GM21786 (cell line): ENCODE data around the gene LMF1.
"Not testable (repeated sequence)": the region's sequence is repeated elsewhere in the genome, so short reads cannot be mapped to it uniquely, and the experiment has no call there.

Source experiments
- ATAC-seq: cut with Tn5 transposase; IDR thresholded peaks from one replicate; pipeline ENCODE4 v1.9.1; 2021; ENCODE audit not compliant: unreplicated experiment

The LMF1 gene

DNA sequence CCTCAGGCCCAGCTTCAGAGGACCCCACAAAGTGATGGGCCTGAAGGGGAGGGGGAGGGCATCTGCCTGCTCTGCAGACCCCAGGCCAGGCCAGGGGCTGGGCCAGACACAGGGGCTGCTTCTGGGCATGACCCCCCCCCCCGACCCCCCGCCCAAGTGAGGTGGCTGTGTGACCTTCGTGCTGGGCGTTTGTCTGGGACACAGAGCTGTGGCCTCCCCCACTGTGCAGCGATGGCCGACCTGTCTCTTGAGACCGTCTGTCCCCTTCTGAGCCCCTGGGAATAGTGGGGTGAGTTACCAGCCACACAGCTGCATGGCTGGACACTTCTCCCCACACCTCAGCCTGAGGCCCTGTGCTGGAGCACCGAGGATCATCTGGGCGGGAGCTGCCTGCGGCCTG is 135.4 kb downstream of the LMF1 start:
- ATAC-seq = no peak

DNA sequence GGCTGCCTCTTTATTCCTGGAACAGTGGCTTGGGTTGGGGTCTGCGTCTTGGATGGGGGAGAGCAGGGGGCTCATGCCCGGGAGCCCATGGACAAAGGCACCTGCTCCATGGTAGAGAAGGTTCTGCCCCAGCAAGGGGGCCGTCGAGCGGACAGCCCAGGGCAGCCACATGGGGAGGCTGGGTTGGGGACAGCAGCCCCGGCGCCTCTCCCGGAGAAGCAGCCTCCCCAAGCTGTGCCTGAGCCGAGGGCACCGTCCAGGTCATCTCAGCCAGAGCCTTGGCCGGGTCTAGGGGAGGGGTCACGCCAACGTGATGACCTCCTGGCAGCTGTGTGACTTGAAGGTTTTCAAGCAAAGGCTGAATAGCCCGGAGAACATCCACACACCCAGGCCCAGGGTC is 137.4 kb downstream of the LMF1 start:
- ATAC-seq = no peak

DNA sequence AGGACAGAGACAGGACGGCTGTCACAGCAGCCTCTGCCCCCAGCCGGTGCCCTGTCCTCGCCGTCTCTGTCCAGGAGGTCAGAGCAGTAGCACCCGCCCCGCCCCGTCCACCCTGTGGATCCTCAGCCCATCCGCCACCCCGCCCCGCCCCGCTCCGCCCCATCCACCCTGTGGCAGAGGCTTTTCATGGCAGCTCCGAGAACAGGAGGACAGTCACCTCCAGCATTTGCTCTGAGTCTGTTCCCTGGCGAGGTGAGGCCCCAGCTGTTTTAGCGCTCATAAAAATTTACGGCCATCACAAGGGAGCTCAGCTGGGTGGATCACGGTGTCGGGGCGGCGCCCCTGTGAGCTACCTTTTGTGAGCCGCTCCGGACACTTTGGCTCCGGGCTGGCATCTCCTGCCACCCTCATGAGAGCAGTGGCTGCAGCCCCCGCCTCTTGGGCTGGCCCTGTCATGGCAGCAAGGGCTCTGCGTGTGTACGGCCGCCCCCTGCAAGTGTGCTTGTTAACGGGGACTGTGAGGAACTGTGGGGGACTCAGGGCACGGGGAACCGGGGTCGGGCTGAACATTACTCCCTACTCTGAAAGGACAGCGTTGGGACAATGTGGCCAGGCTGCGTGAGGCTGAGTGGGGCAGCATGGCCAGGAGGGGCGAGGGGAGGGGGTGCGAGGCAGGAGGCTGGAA is 138.0 kb downstream of the LMF1 start:
- no peak for ATAC-seq

DNA sequence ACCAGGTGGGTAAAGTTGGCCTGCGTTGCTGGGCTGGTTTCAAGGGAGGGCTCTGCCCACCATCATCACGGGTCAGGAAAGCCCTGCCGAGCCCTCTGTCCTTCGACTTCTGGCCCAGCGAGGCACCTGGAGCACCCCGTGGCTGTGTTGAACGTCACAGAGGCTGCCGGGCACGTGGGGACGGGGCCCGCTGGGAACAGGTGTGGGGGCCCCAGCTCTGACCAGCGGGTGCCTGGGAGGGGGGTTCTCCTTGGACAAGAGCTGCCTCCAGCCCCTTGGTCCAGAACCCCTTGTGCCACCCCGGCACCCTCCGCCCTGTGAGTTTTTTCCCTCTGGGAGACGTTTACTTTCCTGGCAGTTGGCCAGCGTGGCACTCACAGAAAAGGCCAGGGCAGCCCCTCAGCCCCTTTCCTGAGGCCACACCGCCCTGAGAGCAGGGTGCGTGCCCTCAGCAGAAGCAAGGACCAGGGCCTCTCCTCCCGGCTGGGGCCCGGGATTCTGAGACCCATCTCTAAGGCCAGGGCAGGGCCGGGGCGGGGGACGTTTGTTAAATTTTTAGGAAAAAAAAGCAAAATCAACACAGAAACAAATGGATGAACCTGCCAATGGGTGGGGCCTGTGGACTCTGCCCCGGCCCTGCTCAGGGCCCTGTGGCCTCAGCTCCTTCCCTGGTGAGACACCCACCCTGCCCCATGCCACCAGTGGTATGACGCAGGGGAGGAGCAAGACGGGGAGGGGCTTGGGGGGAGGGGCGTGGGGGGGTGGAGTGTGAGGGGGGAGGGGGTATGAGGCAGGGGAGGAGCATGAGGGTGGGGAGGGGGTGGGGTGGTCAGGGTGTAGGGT is 139.0 kb downstream of the LMF1 start:
- ATAC-seq = no peak

DNA sequence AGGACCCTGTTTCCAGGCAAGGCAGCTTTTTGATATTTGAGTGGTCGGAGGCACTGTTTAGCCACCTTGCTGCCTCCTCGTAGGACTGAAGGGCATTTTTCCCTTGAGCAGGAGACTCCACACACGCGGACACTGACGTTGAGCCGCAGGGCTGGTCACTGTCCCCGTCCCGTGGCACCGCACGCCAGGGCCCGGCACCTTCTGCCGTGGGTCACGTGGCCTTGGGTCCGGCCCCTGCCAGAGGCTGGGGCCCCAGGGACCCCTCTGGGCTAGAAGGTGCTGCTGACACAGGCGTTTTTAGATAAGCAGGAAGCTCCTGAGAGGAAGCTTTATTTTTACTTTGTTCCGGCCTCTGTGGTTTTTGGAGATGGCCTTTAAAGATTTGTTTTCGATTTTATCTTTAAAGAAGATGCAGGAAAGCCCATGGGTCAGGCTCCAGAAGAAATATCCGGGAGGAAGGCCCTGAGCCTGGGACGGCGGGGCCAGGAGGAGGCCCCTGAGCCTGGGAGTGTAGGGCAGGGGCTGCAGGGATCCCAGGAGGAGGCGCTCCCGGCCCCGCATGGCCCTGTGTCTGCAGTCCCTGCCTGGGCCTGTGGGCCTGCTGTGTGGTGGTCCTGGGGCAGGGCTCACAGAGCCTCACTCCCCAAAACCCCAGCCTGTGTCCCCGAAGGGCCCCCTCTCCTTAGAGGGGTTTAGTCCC is 139.8 kb downstream of the LMF1 start:
- ATAC-seq = no peak

DNA sequence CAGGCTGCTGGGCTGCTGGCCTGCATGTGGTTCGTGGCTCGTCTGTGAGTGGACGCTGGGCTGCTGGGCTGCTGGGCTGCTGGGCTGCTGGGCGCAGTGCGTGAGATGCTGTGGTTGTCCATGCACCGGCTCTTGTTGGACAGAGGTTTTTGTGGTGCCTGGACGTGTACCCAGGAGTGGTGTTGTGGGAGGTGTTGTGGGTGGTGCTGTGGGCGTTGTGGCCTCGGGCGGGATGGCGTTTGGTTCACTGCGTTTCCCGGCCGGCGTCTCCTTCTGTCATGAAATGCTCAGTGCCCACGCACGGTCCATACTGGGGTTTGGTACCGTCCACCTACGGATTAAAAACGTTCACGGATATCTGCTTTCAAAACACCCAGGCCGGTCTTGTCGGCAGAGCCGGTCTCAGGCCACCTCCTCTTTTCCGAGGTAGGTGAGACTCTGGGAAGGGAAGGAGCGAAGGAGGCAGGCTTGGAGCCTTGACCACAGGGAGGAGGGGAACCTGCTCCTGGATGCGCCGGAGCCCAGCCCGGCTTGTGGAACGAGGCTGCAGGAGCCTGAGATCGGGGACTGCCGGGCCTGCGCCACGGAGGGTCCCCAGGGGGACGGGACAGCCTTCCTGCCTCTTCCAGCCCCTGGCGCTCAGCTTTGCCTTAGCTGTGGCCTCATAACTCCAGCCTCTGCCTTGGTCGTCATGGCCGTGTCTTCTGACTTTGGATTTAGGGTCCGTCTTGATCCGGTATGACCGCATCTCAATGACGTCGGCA is 140.5 kb downstream of the LMF1 start:
- no peak for ATAC-seq

DNA sequence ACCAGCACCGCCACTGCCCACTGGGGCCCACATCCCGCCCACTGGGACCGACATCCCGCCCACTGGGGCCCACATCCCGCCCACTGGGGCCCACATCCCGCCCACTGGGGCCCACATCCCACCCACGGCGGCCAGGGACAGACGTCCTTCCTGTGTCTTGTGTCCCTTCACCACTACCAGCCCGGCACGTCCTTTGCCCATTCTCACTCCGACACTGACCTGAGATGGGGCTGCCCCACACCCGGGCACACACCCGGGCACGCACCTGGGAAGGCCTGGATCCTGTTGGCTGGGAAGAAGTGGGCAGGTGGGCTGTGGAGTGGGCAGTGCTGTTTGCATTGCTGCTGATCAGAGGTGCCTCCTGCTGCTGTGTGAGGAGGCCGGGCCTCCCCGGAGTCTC is 141.9 kb downstream of the LMF1 start:
- no peak for ATAC-seq

DNA sequence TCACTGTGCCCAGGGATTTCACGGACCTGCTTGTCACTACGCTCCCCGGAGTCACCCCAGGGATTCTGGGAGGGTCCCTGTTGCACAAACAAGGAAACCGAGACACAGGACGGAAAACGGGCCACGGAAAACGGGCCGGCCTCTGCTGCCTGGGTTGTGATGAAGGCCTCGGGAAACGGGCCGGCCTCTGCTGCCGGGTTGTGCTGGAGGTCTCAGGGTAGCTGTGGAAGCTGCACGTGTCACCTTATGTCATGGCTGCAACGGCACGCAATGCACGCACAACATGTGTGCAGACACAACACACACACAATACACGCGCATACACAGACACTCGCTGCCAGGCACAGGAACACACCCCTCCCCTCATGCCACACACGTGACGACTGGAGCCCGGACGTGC is 143.3 kb downstream of the LMF1 start:
- no peak for ATAC-seq

DNA sequence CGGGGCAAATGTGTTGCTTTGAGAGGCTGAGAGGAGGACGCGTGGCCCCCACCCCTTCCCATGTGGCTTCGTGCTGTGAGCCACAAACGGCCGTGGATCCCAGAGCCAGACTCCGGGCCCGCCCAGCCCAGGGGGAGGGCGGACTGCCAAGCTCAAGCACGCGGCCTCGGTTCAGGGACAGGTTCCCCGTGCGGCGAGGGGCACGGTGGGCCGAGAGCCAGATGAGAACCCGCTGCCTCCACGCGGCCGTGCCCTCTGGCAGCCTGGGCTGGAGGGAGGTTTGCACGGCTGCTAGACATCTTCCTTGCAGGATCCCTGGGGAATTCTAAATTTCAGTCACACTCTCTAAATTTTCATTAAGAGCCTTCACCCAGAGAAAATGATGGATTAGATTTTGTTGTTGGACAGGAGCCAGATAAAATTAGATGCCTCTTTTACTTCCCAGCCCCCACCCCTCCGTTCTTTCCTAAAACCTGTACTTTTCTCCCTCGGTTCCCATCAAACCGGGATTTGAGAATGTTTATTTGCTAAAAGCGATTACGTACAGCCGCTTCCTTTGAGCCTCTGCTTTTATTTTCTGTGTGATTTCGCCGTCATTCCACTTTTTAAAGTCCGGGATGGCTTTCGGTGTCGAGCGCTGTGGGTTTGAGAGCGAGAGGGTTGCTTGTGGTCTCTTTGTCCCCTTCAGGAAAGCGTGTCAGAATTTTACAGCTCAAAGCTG is 145.3 kb downstream of the LMF1 start:
- ATAC-seq = no peak

DNA sequence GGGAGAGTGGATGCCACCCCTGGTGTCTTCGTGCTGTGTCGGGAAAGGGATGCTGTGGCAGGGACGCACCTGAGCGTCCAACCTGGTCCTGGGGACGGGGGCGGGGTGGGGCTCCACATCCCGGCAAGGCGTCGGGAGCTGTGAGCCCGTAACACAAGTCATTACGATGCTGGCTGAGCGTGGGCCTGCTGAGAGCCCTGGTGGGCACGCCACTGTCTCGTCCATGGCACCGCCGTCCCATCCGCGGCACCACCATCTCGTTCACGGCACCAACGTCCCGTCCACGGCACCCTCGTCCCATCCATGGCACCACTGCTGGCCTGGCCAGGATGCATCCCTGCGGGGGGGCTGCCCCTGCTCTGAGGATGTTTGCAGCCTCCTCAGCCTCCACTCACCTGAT is 146.2 kb downstream of the LMF1 start:
- no peak for ATAC-seq

DNA sequence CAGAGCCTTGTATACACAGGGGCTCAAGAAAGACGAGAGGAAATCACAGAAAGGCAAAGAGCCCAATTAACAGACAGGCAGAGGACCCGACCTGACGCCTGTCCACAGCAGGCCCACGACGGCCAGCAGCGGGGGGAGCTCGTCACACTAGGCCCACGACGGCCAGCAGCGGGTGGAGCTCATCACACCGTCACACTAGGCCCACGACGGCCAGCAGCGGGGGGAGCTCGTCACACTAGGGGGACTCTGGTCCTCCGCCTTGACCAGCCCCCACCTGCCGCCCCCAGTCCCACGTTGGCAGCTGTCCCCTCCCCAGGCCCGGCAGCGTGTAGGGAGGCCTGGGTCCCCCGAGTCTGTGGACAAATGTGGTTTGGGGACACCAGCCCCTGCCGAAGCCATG is 146.6 kb downstream of the LMF1 start:
- no peak for ATAC-seq

DNA sequence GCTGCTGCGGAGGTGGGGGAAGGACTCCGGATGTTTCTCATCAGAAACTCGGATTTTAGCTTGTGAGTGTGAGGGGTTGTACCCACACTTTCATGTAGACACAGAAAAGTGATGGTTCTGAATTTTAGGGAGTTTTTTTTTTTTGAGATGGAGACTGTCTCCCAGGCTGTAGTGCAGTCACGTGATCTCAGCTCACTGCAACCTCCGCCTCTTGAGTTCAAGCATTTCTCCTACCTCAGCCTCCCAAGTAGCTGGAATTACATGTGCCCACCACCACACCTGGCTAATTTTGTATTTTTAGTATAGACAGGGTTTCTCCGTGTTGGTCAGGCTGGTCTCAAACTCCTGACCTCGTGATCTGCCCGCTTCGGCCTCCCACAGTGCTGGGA is 147.9 kb downstream of the LMF1 start:
- no peak for ATAC-seq

DNA sequence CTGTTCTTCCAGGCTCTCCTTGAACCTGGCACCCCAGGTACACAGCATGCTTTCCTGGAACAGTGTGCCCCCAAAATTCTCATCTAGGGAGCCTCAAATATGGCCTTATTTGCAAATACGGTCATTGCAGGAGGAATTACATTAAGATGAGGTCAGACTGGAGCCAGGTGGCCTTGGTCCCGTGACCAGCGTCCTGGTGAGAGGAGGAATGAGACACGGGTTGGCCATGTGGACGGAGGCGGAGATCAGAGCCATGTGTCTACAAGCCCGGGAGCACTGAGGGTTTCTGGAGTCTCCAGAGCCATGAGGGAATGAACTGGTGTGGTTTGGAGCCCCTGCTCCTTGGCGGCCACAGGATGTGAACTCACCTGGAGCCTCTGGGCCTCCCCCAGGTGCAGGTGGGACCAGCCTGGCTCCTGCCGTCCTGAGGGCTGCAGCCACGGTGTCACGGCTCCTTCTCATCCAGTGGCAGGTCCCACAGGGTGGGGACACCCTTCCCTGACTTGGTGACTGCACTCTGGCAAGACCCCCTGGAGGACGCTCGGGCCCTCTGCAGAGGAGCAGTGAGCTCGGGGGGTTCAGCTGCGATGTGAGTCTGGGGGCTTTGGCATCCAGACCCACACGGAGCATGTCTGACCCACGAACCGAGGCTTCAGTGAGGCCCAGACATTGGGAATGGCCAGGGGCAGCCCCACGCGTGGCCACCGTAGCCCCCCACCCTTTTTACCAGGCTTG is 148.4 kb downstream of the LMF1 start:
- no peak for ATAC-seq

DNA sequence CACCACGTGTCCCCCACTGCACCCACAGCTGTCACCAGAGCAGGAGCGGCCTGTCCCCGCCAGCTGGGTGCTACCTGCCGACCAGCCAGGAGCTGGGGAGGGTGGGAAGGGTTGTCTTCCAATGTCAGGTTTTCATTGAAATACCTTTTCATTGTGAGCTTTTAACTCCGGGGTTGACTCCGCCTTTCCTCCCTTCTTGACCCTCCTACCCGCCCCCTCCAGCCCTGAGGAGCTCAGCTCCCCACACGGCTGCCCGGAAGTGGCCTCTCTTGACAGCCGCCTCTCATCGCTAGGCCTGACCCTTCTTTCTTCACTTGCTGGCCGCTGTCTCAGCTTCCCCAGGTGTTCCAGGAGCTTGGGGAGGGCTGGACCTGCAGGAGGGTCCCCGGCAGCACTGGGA is 149.0 kb downstream of the LMF1 start:
- no peak for ATAC-seq

DNA sequence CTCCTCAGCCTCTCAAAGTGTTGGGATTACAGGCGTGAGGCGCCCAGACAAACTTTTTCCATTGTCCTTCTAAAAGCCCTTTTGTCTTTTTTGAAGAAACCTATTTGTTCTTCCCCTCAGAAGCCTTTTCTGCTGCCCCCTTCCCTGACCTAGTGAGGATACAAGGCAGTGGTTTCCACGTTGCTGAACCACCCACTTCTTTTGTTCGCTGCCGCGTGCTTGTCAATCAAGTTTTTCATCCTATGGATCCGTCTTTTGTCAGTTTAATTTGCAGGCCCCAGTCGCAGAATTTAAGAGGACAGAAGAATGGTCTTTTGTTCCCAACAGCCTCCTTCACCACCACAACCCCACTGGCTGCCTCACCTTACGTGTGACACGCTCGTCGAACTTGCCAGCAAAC is 150.0 kb downstream of the LMF1 start:
- no peak for ATAC-seq

DNA sequence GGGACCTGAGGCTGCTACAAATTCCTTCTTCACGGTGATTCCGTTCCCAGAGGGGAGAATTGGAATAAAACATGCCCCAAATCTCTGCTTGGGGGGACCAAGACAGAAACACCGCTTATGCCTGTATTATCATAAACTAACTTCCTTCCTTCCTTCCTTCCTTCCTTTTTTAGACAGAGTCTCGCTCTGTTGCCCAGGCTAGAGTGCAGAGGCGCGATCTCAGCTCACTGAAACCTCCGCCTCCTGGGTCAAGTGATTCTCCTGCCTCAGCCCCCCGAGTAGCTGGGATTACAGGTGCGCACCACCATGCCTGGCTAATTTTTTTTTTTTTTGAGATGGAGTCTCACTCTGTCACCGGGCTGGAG is 150.8 kb downstream of the LMF1 start:
- ATAC-seq = not testable (repeated sequence)

DNA sequence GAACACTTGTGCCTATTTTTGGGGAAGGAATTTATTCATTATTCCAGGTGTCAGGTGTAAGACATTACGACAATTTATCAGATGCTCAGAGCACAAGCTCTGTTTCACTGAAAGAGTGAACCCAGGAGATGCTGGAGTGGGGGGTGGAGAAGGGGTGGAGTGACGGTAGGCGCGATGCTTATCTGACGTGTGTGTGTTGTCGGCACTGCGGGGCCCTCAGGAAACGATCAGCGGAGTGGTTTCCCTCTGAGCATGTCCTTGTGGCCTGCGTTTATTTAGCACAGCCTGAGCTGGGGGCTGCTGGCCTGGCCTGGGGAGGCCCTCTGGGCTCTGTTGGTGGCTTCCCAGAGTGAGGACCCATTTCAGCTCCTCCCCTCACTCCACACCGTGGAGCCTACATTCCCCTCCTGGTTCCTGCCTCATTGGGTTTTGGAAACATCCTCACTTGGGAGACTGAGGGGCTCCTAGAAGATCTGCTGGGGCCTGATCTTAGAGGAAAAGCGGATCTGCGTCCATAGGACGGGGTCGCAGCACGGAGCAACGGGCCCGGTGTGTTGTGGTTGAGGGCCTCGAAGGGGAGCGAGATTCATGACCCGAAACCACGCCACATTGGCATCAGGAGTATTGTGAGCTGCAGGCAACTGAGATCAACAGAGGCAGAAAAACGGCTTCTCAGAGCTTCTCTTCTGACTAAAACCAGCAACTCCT is 151.3 kb downstream of the LMF1 start:
- ATAC-seq = no peak

DNA sequence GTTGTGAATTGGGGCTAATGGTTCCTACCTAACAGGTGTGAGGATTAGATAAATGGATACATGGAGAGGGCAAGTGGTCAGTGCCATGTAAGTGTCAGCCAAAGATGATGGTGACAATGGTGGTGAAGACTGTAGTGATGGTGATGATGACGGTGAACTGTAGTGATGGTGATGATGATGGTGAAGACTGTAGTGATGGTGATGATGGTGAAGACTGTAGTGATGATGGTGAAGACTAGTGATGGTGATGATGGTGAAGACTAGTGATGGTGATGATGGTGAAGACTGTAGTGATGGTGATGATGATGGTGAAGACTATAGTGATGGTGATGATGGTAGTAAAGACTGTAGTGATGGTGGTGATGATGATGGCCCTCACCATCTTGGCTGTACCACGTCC is 152.2 kb downstream of the LMF1 start:
- no peak for ATAC-seq

DNA sequence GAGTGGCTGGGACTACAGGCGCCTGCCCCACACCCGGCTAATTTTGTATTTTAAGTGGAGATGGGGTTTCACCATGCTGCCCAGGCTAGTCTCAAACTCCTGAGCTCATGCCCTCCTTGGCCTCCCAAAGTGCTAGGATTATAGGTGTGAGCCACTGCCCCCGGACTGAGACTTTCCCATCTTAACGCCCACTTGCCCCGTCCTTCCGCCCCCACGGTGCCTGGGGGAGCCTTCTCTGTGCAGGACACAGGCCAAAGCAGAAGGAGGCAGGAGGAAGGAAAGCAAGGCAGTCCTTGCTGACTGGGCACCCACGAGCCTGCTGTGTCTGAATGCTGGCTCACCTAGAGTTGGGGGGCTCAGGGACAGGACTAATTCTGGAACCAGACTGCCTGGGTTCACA is 152.7 kb downstream of the LMF1 start:
- ATAC-seq = no peak
